Epidermal melanocyte (primary cell): ENCODE data around the gene FMO5.

Experiments used
- DNase-seq: peaks from one replicate; pipeline ENCODE4 v3.0.0; 2011; ENCODE audit warnings: low spot score; ENCODE audit not compliant: insufficient read length

Gene FMO5, protein sequence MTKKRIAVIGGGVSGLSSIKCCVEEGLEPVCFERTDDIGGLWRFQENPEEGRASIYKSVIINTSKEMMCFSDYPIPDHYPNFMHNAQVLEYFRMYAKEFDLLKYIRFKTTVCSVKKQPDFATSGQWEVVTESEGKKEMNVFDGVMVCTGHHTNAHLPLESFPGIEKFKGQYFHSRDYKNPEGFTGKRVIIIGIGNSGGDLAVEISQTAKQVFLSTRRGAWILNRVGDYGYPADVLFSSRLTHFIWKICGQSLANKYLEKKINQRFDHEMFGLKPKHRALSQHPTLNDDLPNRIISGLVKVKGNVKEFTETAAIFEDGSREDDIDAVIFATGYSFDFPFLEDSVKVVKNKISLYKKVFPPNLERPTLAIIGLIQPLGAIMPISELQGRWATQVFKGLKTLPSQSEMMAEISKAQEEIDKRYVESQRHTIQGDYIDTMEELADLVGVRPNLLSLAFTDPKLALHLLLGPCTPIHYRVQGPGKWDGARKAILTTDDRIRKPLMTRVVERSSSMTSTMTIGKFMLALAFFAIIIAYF

DNA sequence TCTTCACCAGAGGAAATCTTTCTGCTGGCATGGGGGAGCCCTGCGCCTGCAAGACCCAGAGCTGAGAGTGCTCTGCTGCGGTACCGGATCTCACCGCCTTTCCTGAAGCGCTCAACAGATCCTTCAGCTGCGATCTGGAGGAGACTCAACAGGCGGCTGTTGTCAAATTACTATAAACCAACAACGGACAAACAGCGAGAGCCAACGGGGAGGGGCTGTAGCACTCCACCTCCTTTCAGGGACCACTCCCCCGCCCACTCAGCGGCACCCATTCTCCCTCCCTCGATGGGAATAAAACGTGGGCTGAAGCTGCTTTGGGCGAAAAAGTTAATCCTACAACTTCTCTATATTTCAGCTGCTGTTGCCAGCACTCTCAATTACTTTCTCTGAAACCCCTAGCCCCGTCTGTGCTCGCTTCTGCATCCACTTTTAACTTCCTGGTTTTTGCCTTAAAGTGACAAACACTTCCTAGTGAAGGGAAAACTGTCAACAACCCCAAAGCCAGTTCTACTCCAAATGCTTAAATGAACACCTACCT is at the start of gene FMO5:
TSS of gene FMO5 (minus strand) at position 147 of the 538 bp plus-strand sequence. CDS start 310 bp downstream, outside the sequence.
- DNase-seq, result peak; percentile 84

DNA sequence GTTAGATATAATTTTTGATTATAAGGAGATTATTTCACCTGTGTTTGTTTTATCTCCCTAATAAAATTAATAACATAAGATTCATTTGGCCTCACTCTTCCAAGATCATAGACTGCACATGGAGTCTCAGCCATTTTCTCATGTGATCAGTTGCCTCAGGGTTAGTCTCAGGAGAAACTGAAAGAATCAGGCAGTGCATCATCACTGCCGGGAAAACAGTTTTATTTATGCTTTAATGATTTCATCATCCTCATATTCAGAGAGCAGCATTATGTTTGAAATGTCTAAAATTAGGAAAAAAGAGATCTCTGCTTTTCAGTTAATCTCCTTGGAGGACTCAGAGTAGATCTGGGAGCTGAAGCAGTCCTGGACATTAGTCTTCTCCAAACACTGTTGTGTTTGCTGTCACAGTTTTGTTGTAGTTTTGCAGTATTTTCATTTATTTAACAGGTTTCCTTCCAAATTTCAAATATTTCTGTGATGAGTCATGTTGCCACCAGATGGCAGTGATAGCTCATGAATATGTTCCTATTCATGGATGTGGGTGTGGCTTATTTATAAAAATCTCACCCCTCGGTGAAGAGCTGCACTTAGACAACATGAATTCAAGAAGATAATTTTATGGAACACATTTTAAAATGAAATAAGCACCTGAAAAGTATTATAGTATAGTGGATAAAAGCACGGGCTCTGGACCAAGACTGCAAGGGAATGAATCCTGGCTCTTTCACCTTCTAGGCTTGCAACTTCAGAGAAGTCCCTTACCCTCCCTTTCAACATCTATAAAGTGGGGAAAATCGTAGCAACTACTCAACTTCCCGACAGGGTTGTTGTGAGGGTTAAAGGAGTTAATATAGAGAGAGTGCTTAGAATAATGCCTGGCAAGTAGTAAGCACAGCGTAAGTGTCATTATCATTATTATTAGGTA is 48.5 kb upstream of the FMO5 start:
- peak; percentile 57 for DNase-seq

DNA sequence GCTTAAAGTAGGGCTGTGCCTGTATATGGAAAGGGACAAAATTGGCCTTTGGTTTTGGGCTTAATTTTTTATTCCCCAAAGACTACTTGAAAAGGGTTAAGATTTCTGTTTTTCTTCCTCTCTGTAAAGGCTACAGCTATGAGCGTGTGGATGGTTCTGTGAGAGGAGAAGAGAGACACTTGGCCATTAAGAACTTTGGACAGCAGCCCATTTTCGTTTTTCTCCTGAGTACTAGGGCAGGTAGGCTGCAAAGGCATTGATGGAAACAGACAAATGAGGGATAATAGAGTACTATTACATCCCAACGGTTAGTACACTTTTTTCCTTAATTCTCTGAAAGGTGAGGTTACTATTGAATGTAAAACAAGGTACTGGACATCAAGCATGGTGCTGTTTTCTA is 46.9 kb upstream of the FMO5 start:
- no peak for DNase-seq

DNA sequence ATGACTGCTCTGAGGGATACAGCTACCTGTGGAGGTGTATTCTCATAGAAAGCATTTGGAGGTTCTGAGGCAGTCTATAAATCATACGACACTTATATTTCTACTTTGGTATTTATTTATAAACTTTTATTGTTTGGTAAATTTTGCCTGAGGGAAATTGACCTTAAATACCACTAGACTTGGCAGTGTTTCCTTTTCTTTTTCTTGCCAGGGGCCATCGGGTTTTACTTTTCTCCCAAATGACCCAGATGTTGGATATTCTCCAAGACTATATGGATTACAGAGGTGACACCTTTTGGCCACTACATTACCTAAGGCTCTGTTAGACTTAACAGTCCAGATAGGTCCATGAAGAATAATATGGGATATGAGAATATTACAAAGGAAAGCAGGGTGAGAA is 45.6 kb upstream of the FMO5 start:
- no peak for DNase-seq

DNA sequence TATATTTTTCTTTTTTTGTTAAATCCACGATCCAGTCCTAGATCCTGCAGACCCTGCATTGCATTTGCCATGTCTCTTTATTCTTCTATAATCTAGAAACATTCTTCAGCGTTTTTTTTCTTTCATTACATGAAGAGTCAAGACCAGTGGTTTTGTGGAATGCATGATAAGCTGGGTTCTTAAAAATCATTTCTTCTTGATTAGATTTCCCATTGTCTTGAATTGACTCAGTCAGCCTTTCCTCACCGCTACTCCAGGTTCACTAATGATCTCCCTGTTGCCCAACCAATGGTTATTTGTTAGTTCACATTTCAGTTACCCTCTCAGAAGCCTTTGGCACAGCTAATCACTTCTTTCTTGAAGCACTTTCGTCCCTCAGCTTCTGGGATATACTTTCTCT is 42.6 kb upstream of the FMO5 start:
- no peak for DNase-seq

DNA sequence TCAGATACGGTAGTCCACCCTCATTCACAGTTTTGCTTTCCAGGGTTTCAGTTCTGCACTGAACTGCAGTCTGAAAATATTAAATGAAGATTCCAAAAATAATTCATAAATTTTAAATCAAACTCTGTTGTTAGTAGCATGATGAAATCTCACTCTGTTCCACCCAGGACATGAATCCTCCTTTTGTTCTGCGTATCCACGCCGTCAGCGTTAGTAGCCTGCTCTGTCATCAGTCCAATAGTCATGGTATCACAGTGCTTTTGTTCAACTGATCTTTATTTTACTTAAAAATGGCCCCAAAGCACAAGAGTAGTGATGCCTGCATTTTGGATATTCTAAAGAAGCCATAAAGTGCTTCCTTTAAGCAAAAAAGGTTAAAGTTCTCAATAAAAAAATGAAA is 41.2 kb upstream of the FMO5 start:
- no peak for DNase-seq

DNA sequence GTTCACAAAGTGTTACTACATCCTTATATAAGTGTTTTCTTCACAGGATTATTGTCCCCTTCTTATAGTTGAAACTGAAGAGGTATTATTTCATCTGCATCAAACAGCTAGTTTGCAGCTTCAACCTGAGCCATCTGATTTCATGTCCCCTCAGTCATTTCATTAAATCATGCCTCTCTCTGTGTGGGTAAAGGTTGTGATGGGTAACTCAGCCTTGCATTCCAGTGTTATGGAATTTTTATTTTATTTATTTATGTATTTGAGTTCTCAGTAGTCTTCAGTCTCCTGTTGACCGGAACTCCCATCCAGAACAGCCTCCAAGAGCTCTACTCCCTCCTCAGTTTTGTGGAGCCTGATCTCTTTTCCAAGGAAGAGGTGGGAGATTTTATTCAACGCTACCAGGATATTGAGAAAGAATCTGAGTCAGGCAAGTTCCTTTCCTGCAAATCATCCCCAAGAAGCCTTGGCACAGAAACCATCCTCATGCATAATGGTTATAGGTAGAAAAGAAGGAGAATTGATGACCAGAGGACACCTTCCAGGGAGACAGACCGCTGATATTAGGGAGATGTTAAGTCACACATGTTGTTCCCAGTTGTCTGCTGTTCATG is 39.1 kb upstream of the FMO5 start:
- no peak for DNase-seq

DNA sequence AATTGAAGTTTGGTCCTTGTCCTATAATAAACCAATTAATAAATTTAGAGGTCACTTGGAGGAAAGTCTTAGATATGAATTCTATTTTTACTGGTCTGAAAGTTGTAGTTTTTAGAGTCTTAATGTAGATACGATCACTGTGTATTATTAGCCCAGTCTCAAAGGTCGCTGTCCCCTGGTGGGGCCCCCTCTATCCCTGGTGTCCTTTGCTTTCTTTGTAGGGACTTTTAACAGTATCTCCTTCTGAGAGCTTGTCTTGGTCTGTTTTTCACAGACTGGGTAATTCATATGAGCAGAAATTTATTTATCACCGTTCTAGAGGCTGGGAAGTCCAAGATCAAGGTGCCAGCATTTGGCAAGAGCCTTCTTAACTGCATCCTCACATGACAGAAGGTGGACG is 35.8 kb upstream of the FMO5 start:
- DNase-seq, result no peak

DNA sequence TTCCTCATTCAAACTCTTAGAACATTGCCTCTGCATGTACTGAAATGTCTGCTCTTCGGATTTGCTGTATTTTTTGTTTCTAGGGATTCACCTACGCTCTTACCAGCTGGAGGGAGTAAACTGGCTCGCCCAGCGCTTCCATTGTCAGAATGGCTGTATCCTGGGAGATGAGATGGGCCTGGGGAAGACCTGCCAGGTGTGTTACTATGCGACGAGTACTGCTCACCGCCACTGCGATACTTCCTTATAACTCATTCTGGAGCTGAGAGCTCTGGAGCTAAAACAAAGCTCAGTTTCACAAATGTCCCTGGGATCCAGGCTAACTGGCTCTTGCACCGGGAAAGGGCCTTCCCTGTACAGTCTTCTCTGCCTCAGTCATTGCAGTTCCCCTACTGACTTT is 27.4 kb upstream of the FMO5 start:
- no peak for DNase-seq

DNA sequence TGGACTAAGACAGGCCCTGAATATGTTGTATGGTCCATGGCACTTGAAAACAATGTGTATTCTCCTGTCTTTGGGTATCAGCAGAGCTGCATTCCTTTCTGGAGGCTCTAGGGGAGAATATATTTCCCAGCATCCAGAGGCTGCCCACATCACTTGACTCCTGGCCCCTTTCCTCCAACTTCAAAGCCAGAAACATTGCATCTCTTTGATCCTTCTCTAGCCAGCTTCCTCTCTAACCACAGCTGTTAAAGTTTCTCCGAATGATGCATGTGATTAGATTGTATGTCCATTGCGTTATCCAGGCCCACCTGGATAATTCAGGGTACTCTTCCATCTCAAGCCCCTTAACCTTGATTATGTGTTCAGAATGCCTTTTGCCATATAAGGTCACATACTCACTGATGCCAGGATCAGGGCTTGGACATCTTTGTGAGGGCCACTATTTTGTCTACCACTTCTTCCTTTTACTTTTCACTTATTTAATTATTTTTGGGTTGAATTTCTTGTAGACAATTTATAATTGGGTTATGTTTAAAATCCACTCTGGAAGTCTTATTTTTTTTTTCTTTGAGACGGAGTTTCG is 22.6 kb upstream of the FMO5 start:
- no peak for DNase-seq

DNA sequence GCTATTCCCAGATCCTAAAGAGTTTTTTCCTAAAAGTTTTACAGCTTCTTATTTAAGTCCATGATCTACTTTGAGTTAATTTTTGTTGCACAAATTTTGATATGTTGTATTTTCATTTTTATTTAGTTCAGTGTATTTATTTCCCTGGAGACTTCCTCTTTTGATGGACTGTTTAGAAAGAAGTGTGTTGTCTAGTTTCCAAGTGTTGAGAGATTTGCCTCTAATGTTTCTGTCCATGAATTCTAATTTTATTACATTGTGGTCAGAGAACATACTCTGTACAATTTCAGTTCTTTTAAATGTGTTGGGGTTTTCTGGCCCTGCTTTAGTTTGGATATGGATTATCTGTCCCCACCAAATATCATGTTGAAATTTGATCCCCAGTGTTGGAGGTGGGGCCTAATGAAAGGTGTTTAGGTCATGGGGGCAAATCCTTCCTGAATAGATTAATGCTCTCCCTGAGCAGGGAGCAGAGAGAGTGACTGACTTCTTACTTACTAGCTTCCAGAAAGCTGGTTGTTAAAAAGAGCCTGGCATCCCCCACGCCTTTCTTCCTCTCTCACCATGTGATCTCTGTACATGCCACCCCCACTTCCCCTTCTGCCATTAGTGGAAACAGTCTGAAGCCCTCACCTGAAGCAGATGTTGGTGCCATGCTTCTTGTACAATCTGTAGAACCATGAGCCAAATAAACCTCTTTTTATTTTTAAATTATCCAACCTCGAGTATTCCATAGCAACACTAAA is 21.9 kb upstream of the FMO5 start:
- DNase-seq, result no peak

DNA sequence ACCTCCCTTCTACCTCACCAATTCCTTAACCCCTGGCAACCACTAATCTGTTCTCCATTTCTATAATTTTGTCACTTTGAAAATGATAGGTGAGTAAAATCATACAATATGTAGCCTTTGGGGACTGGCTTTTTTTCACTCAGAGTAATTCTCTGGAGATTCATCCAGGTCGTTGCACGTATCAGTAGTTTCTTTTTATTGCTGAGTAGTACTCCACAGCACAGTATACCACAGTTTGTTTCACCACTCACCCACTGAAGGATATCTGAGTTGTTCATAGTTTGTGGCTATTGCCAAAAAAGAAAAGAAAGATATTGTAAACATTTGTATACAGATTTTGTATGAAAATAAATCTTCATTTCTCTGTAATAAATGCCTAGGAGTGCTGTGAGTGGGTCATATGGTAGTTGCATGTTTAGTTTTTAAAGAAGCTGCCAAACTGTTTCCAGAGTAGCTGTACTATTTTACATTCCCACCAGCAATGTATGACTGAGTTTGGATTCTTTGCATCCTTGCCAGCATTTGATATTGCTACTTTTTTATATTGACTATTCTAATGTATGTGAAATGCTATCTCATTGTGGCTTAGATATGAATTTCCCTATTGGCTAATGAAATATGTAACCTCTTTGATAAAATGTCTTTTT is 21.0 kb upstream of the FMO5 start:
- DNase-seq, result no peak

DNA sequence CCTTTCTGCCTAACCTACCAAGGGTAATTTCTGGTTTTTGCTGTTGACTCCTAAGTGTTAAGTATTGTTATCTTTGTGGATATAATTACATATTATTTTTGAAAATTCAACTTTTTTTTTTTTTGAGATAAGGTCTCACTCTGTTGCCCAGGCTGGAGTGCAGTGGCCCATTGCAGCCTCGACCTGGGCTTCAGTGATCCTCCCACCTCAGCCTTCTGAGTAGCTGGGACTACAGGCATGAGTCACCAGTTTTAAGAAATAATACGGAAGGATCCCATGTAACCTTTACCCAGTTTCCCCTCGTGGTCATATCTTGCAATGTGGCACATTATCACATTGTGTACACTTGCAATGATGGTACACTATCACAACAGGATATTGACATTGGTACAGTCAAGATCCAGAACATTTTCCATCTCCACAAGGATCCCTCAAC is 20.5 kb upstream of the FMO5 start:
- DNase-seq, result no peak

DNA sequence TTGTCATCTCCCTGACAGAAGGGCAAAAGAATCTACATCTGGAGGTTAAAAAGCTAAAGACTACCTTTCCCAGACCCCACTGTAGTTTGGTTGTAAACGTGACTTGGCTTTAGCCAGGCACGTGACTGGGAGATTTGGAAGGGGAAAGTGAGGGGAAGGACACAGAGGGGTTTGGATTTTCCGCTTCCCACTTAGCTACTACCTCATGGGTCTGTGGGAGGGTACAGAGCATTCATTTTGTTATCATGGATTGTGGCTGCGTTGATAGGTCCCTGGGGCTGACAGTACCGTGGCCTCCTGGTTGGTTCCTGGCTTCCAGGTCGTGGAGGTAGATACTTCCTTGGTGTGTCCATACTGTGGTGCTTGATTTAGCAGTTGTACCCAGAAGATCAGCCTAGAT is 20.0 kb upstream of the FMO5 start:
- no peak for DNase-seq

DNA sequence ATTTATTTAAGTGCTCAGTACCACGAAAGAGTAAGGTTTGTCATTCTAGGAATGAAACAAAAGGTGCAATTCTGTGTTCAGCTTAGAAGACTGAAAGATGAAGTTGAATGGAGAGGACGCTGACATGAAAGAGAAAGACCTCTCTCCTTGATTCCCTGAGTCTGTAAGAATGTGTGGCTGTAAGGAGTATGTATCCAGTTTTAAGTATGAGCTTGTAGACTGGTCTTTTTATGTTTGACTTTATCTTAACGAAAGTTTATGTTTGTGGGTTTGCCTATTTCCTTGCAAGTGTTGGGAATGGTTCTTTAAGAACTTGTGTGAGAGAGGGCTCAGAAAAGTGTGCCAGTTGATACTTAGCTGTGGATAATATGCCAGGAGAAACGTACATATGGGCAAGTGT is 18.7 kb upstream of the FMO5 start:
- no peak for DNase-seq

DNA sequence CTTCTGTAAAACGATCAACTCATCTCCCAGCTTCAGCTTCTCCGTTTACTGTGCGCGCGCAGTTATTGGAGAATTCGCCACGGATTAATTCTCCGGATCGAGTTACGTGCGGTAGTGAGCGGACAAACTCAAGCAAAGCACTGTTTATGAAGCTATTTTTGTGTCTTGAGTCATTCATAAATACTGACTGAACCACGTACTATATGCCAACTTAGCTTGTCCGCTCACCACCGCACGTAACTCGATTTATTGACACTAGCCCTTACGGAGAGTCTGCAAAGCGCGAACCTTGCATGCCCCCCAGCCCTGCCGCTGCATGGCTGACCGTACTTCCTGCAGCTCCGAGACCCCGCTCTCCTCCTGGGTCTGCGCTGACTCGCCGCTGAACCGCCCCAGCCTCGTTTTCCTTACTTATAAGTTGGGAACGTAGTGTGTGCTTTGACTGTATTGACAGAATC is 18.1 kb upstream of the FMO5 start:
- no peak for DNase-seq

DNA sequence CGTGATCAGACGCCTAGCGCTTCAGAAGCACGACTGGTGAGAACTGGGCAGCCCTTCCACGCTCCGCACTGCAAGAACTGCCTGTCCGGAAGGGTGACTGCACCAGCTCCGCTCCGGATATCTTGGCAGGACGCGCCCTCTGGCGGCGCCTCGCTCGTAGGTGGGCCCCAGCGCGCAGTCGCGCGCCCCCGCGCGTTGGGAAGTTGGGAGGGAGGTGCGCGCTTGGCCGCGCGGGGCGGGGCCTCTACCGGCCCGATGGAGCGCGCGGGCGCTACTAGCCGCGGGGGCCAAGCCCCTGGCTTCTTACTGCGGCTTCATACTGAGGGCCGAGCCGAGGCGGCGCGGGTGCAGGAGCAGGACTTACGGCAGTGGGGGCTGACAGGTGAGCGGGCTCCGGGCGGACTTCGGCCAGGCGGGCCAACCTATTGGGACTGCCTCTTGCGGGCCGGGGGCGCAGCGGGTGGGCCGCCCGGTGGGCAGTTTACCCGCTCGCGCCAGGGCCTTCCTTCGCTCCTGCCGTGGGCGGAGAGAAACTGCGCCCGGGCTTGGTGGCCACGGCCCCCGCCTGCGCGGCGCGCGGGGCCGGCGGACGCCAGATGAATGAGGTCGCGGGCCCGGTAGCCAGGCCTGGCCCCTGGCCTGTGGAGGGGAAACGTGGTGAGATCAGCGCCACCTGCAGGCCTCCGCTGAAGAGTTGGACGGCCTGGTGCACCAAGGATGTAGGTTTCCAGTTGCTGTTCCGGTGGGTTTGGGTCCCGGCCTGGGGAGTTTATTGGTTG is 17.5 kb upstream of the FMO5 start, which contains the start of gene CHD1L:
TSS of gene CHD1L (plus strand) at position 236 of the 779 bp plus-strand sequence. CDS start at position 256, 20 bp downstream.
- DNase-seq, result peak; percentile 93

DNA sequence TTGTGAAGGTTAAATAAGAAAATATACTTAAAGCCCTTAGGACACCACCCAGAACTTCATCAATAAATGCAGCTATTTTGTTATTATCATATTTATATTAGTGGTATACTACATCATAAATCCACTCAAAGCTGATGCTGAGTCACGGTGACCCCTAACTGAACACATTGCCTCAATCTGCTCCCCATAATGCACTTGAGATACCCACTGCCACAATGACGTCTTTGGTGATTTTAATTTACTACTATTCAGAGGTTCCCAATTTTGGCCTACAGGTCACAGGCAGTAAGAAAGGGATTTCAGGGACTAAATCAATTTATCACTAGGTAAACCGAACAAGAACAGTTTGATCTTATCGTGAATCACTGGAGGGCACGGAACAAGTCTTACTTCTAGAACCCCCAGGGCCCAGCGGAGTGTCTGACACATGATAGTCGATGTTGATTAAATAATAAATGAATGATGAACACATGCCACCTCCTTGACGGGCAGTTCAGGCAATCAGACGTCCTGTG is 16.9 kb upstream of the FMO5 start:
- DNase-seq, result no peak
